DOHH2 (cell line): ENCODE measurements around the gene PDE2A.

ENCODE experiments used
- EZH2phosphoT487 ChIP-seq: fragments of 200-600 bp; sonication (generic); IDR thresholded peaks from 2 replicates; pipeline ENCODE4 v1.6.1; 2017; ENCODE audit warnings: borderline replicate concordance, mild to moderate bottlenecking, antibody characterized with exemption, low read length, moderate library complexity, mixed read lengths
- TF ChIP-seq, protein P1 (sequence below): fragments of 200-600 bp; sonication (generic); IDR thresholded peaks from one replicate; pipeline ENCODE4 v1.5.1; 2014; ENCODE audit warnings: antibody characterized with exemption, mild to moderate bottlenecking, low read depth, low read length; ENCODE audit not compliant: poor library complexity, severe bottlenecking

- TF ChIP-seq, protein P1, sequence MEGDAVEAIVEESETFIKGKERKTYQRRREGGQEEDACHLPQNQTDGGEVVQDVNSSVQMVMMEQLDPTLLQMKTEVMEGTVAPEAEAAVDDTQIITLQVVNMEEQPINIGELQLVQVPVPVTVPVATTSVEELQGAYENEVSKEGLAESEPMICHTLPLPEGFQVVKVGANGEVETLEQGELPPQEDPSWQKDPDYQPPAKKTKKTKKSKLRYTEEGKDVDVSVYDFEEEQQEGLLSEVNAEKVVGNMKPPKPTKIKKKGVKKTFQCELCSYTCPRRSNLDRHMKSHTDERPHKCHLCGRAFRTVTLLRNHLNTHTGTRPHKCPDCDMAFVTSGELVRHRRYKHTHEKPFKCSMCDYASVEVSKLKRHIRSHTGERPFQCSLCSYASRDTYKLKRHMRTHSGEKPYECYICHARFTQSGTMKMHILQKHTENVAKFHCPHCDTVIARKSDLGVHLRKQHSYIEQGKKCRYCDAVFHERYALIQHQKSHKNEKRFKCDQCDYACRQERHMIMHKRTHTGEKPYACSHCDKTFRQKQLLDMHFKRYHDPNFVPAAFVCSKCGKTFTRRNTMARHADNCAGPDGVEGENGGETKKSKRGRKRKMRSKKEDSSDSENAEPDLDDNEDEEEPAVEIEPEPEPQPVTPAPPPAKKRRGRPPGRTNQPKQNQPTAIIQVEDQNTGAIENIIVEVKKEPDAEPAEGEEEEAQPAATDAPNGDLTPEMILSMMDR: no peak
- TF ChIP-seq EZH2phosphoT487: no peak
Observed at GRCh38 chr11:72537051-72537450, 137.2 kb downstream of the PDE2A start.
